HG02973 (cell line): ENCODE measurements around the gene CSDE1.

ENCODE experiments used
- ATAC-seq: cut with Tn5 transposase; IDR thresholded peaks from one replicate; pipeline ENCODE4 v1.9.1; 2021; ENCODE audit warnings: moderate library complexity; ENCODE audit not compliant: unreplicated experiment

The CSDE1 gene

GRCh38 chr1:114668373-114668772 is 89.4 kb downstream of the CSDE1 start:
- ATAC-seq, result no peak

GRCh38 chr1:114666954-114667353 is 90.8 kb downstream of the CSDE1 start:
- ATAC-seq, result no peak
